Esophagus squamous epithelium (tissue), 4 donors: ENCODE measurements around the gene DUSP16.

ENCODE experiments used
- POLR2A ChIP-seq, 4 donors: fragments of 450-650 bp; IDR thresholded peaks; one replicate each; pipeline ENCODE4 v1.6.1; 2017; ENCODE audit warnings: antibody characterized with exemption in 4 of 4, mild to moderate bottlenecking in 4 of 4, moderate library complexity in 3 of 4
- TF ChIP-seq, protein P1 (sequence below), 6 experiments: fragments of 450-650 bp in 4 of 6; fragments of 200-600 bp in 2 of 6; sonication (generic) in 2 of 6; IDR thresholded peaks; one replicate each; pipeline ENCODE4 v1.5.1; 2016 to 2019; ENCODE audit warnings: antibody characterized with exemption in 6 of 6, mild to moderate bottlenecking in 4 of 6, moderate library complexity in 4 of 6

DNA sequence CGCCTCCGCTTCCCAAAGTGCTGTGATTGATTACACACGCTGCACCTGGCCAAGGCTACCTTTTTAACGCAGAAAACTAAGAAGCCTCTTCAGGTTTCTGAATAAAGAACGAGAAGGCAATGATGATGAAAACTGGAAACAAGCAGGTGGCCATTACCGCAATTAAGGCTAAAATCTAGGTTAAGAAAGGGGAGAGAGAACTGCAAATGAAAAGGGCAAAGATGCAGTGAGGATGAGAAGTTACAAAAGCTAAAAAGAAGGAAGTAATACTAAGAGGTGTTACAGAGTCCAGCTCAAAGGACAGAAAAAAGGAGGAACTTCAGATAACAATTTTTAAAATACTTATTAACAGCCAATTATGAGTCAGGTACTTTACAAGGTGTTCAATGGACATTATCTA lies 79.7 kb downstream of the DUSP16 start:
- TF ChIP-seq, protein P1, sequence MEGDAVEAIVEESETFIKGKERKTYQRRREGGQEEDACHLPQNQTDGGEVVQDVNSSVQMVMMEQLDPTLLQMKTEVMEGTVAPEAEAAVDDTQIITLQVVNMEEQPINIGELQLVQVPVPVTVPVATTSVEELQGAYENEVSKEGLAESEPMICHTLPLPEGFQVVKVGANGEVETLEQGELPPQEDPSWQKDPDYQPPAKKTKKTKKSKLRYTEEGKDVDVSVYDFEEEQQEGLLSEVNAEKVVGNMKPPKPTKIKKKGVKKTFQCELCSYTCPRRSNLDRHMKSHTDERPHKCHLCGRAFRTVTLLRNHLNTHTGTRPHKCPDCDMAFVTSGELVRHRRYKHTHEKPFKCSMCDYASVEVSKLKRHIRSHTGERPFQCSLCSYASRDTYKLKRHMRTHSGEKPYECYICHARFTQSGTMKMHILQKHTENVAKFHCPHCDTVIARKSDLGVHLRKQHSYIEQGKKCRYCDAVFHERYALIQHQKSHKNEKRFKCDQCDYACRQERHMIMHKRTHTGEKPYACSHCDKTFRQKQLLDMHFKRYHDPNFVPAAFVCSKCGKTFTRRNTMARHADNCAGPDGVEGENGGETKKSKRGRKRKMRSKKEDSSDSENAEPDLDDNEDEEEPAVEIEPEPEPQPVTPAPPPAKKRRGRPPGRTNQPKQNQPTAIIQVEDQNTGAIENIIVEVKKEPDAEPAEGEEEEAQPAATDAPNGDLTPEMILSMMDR (IDR thresholded peaks at IDR 0.05): no peak
- no peak for TF ChIP-seq POLR2A (IDR thresholded peaks at IDR 0.05)
